Renal cortex interstitium (tissue), 11 donors: ENCODE data around the gene RSPH10B2. TPM values are rescaled to one million over a fixed set of nuclear protein-coding genes. Genes with fewer than 3 reads are reported as not detected.
"Not testable (repeated sequence)": the region's sequence is repeated elsewhere in the genome, so short reads cannot be mapped to it uniquely, and the experiment has no call there.

Experiments used
- DNase-seq, 11 donors: peaks; one replicate each; pipeline ENCODE4 v3.0.0-alpha.2; 2013; ENCODE audit warnings: low read depth in 9 of 11, low spot score in 4 of 11; ENCODE audit errors: extremely low read depth in 1 of 11
- polyA plus RNA-seq, 3 donors: library from polyadenylated mRNA; unstranded; fragments of 120-200 nt; gene quantifications; one replicate each; pipeline ENCODE4 v1.2.1, GENCODE V29; 2013; ENCODE audit not compliant: insufficient read length in 3 of 3

Gene RSPH10B2
- polyA plus RNA-seq, 3 donors, result 0.66 to 2.2 (median 1.6) TPM

GRCh38 chr7:6829616-6830015, 75.7 kb downstream of the RSPH10B2 start:
- DNase-seq, result not testable (repeated sequence)

DNA sequence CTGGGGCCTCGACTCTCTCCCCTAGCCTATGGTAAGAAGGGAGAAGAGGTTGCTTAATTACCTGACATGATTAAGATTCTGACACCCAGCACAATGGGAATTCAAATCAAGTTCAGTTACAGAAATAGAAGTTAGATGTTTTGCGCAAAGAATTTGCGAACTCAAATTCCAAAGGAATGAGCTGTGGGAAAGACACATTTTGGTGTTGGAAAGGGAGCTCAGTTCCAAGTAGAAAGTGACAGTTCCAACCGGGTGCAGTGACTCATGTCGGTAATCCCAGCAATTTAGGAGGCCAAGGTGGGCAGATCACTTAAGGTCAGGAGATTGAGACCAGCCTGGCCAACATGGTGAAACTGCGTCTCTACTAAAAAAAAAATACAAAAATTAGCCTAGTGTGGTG, 76.1 kb downstream of the RSPH10B2 start:
- not testable (repeated sequence) for DNase-seq

DNA sequence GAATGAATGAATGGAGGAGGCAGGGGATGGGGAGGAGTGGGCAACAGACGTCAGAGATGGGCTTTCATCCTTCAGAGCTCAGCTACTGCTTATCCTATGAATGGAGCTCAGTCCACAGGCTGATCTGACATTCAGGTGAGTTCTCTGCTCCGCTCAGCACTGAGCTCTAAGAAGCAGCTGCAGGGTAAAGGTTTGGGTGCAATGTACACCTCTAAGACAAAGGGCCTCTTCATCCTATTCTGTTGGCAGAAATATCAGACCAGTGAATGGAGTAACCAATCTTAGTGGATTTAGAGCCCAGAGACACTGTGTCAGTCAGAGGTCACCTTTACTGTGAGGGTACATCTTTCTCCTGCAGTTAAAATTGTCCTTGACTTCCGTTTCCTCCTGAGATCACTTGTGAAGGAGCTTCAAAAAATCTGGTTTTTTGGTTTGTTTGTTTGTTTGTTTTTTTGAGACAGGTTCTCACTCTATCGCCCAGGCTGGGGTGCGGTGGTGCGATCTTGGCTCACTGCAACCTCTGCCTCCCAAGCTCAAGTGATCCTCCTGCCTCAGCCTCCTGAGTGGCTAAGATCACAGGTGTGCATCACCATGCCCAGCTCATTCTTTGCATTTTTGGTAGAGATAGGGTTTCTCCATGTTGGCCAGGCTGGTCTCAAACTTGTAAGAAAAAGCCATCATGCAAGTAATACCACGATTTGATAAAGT, 77.3 kb downstream of the RSPH10B2 start:
- DNase-seq, result no peak

DNA sequence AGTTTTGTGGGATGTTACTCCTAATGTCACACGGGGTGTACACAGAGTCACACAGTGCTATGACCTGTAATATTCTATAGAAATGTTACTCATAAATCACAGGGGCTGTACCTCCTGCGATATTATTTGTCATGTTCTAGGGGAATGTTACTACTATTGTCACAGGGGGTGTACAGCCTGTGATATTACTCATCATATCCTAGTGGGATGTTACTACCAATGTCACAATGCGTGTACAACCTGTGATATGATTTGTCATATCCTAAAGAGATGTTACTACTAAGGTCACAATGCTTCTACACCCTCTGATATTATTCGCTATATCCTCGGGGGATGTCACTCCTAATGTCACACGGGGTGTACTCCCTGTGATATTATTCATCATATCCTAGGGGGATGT, 79.7 kb downstream of the RSPH10B2 start:
- DNase-seq, result no peak

DNA sequence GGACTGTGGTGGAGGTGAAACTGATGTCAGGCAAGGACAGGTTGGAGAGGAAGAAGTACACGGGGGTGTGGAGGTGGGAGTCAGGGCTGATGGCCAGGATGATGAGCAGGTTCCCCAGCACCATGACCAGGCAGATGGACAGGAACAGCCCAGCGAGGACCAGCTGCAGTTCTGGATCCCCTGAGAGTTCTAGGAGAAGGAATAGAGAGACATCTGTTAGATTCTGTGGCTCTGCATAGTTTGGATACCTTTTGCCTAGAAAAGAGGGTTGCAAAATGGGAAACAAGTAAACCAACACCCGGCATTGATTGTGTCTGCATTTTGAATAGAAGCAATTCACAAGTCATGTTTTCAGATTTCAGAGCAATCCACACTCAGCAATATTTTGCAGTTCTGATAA, 81.6 kb downstream of the RSPH10B2 start:
- DNase-seq, result not testable (repeated sequence)

DNA sequence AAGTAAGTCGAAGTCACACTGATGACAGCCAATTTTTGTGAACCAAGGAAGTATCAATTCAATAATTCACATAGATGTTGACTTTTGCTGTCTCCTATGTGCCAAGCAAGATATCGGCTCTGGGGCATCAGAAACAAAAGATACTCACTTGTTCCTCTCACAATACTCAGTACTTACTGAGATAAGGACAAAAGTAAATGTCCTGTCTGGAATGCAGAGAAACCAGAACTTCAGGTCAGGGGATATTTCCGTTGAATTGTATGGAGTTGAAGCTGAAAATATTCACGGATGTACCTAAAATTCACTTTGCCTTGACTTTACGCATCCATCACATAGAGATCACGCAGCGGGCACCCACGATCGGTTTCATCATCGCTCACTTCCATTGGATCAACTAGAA, 83.2 kb downstream of the RSPH10B2 start:
- DNase-seq, result not testable (repeated sequence)

- not testable (repeated sequence) for DNase-seq
These were observed 88.5 kb downstream of the RSPH10B2 start for GRCh38 chr7:6842278-6842921.

GRCh38 chr7:6843092-6843491, 89.2 kb downstream of the RSPH10B2 start:
- not testable (repeated sequence) for DNase-seq

DNA sequence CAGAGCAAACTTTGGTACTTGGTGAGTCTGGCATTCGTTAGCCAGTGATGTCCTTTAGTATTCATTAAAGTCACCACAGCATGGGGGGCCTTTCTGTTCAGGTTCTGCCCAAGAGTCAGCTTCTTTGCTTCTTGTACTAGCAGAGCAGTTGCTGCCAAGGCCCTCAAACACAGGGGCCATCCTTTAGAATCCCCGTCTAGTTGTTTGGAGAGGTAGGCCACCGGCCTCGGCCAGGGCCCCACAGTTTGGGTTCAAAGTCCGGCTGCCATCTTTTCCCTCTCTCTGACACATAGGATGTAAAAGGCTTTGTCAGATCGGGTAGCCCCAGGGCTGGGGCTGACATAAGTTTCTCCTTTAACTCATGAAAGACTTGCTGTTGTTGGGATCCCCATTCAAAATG, 89.8 kb downstream of the RSPH10B2 start:
- not testable (repeated sequence) for DNase-seq

GRCh38 chr7:6845971-6846449, 92.1 kb downstream of the RSPH10B2 start:
- DNase-seq, result not testable (repeated sequence)

GRCh38 chr7:6847751-6848150, 93.8 kb downstream of the RSPH10B2 start:
- not testable (repeated sequence) for DNase-seq

Other genes starting within 250 kb of the RSPH10B2 start
- 1 to 10 TPM in 1 of 3 donors, under 1 TPM in 2; 0.42 to 1.1 (median 0.72) TPM for gene GRID2IP, start 202.6 kb upstream of the RSPH10B2 start, polyA plus RNA-seq
- 10 to 100 TPM; 73.3 to 85.8 (median 76.3) TPM for gene ZDHHC4, start 176.6 kb upstream of the RSPH10B2 start, polyA plus RNA-seq
- 10 to 100 TPM; 32.7 to 44.3 (median 35.4) TPM for gene INTS15, start 164.1 kb upstream of the RSPH10B2 start, polyA plus RNA-seq
- 10 to 100 TPM; 13.3 to 18.8 (median 14.5) TPM for gene ZNF853, start 138.5 kb upstream of the RSPH10B2 start, polyA plus RNA-seq
- gene ZNF316, start 116.8 kb upstream of the RSPH10B2 start, polyA plus RNA-seq, result 10 to 100 TPM; 43.3 to 56.5 (median 45.4) TPM
- 10 to 100 TPM; 36.6 to 43.2 (median 42.2) TPM for gene ZNF12, start 47.2 kb upstream of the RSPH10B2 start, polyA plus RNA-seq
- gene CCZ1B, start 72.2 kb downstream of the RSPH10B2 start, polyA plus RNA-seq, result 10 to 100 TPM; 57.2 to 85.2 (median 61.0) TPM